GM21515 (cell line): ENCODE data around the gene GABRB1.

Experiments
- ATAC-seq: cut with Tn5 transposase; IDR thresholded peaks from one replicate; pipeline ENCODE4 v1.9.1; 2021; ENCODE audit not compliant: unreplicated experiment

Gene GABRB1

DNA sequence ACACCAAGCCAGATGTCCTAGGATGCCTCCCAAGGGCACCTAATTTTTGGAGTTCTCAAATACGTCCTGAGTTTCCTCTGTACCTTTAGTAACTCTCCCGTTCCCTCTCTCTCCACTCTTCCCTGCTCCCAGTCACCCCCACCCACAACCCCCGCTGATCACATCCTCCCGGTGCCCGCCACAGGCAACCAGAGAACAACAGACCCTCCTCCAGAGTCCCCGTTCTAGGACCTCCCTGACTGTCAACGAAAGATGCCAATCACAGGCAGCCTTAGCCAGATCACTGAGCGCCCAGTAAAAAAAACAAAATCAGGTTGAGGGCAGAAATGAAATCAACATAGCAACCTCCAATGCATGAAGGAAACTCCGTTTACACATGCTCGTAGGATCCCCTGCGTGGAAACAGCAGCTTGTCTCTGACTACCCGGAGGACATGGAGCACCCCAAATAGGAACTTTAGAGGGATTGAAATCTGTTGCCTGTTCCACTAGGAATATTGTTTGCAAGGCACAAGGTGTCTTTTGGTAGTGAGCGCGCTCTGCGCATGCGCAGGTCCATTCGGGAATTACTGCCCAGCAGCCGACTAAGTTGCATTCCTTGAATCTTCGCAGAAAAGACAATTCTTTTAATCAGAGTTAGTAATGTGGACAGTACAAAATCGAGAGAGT is at the start of gene GABRB1:
GABRB1 (plus strand) TSS at position 557 of the 668 bp plus-strand sequence.
- no peak for ATAC-seq

DNA sequence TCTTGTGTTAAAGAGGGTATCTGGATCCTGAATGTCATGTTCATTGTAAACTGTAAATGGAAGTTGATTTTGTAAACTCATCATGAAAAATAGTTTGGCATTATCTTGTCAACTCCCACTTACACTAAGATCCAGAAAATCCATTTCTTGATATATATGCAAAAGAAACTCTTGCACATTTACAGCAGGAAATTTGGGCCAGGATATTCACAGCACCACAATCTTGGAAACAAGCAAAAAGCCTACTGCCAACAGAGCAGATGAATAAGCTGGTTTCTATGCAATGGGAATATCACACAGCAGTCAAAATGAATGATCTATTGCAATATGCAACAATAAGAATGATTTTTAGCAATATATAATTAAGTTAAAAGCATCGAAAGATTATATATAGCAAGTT is 46.6 kb upstream of the GABRB1 start:
- ATAC-seq: no peak

DNA sequence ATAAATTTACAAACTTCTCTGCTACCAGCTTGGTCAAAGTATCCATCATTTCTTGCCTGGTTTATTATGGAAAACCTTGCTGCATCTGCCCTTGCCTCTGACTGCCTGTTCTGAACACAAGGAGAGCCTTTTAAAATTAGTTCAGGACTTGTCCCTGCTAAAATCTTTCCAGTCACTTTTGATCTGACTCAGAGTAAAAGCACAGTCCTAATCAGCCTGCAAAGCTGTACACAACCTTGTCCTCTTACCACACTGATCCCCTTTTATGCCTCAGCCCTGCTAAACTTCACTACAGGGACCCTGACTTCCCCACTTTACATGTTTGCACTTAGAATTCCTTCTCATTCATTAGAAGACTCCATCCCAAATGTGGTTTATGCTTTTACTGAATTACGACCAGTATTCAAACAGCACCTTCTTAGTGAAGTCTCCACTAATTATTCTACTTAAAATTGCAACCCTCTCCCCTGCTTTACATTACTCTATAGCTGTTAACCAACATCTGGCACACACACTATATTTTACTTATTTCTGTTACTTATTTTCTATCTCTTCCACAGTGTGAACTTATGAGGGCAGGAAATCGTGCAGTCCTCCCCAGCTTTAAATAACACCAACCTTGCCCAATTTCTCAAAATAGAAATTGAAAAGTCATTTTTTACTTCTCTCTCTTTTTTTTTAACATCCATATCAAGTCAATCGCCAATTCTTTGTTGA is 44.3 kb upstream of the GABRB1 start:
- ATAC-seq: no peak

DNA sequence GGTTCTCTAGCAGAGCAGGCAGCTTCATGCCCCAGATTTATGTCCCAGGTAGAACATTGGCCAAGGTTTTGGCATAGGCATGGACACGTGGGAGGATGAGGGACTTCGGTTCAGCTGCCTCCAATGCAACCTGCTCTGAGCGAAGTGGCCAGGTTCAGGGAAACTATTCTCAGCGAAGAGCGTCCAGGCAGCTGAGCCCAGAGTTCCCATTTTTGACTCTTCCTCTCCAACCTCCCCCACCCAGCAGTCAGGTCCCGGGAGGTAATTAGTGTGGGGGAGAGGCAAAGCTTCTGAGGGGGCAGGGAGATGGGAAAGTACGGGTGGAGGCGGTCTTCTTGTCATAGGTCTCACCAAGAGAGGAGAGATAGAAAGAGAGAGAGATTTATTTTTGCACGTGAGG is 39.0 kb upstream of the GABRB1 start:
- ATAC-seq: no peak

DNA sequence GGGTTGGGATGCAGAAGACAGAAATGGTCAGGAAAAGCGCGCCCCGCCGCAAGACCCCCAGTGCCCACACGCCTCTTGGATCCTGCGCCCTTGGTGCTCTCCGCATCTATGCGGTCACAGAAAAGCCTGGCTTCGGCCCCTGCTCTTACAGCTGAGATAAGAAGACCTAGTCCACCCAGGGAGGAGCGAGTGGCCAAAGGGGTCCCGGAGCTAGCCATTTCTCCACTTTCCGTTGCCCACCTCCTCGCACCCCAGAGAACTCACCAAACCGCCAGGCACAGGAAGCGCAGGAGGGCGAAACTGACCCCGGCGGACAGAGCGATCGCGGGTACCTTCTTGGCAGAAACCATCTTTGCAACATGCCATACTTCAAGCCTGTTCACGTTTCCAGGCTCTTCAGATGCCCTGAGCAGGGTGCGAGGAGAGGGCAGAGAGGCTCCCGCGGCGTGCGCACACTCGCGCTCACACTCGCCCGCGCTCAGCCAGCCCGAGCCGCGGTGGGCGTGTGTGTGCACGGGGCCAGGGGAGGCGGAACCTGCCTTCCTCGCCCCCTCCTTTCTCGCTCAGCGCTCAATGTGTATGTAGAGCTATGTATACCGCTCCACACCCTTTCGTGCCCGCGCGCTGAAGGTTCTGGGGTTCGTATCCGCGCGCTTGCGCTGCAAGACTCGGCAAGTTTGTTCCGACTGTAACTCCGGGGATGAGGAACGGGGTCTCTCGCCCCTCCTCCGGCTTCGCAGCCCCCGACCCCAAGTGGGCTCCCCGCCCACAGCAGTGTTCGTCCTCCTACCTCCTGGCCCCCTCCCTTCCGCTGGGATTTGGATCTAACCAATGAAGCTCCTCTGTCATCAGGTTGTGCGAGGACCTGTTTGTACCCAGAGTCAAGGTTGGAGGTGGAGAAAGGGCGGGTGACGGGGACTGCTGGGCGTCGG is 38.0 kb upstream of the GABRB1 start, which contains the start of gene GABRA4:
GABRA4 (minus strand) TSS at position 507 of the 932 bp plus-strand sequence; CDS start at position 350, 157 bp downstream.
- ATAC-seq: no peak

DNA sequence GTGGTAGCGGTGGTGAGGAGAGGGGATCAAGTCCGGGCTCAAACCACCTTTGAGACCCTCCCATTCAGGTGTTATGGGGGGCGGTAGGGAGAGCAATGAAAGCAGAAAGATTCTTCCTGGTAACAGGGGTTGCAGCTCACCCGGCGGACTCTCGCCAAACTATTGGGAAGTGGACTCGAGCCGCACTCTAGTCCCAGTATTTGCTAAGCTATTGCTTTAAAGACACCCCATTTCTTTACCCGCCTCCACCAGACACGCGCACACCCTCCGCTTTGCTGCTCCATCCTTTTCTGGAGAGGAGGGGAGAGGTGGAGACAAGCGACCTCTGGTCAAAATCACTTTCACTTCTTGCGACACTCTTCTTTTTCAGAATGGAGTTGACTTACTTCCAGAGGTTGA is 37.4 kb upstream of the GABRB1 start:
- no peak for ATAC-seq

DNA sequence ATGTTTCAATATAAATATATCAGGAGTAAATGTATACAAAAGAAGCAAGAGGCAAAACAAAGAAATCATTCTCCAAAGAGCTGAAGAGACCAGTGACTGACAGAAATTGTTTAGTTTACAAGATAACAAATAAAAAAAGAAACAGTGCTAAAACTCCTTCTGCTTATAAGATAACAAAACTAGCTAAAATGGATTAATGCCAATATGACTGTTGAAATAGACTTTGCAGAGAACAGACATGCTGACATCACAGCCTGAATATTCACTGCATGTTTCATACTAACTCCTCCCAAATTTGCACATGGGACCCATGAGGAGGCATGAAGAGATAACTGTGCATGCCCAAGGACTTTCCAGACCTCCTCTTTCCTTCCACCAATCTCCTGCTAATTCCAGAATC is 31.8 kb upstream of the GABRB1 start:
- ATAC-seq: no peak

DNA sequence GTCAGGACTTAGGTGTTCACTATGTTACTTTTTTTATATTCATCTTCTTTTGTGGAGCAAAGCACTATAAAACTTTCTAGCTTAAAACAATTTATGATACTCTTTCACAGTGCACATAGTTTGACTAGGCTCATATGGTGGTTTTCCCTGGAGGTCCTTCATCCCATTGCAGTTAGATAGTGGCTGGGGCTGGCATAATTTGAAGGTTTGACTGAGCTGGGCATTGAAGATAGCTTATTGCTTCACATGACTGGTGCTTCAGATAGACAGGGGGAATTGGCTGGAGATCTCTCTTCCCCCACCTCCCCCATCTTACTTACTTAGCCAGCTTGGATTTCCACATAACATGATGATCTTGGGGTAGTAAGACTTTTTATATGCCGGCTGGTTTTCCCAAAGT is 31.0 kb upstream of the GABRB1 start:
- ATAC-seq: no peak

DNA sequence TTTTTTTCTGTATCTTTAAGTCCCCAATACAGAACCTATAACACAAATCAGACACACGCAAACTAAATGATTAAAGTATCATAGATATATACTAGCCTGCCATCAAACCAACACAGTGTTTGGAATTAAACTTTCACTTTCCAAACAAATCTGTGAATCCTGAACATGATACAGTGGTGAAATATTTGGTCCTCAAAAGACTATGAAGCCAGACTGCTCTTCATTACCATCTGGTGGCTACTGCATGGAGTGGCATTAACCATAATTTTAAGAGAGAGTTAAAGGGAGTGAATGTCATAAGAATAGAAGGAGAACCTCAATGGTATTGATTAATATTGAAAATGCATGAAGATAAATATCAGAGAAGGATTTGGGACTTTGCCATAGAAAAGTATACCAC is 28.8 kb upstream of the GABRB1 start:
- no peak for ATAC-seq

DNA sequence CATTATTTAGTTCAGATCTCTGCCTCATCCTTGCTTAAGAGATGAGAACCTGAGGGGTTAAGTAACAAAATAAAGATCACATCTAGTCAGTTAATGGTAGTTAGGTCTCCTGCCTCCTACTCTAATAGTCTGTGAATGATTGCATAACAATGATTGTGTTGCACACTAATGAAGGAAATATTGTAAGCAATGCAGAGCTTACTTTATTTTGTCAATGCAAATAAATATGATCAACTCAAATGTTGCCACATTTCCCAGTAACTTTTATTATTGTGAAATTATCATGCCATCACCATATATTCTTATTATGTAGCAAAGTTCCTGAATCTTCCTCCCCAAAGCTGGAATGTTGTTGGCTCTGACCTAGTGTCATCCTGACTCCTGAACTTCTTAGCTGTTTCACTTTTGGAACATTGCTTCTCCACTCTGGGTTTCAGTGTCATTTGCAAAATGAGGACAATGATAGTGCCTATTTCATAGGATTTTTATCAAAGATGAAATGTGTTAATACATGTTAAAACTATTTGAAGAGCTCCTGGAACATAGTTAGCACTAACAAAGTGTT is 20.9 kb upstream of the GABRB1 start:
- no peak for ATAC-seq

DNA sequence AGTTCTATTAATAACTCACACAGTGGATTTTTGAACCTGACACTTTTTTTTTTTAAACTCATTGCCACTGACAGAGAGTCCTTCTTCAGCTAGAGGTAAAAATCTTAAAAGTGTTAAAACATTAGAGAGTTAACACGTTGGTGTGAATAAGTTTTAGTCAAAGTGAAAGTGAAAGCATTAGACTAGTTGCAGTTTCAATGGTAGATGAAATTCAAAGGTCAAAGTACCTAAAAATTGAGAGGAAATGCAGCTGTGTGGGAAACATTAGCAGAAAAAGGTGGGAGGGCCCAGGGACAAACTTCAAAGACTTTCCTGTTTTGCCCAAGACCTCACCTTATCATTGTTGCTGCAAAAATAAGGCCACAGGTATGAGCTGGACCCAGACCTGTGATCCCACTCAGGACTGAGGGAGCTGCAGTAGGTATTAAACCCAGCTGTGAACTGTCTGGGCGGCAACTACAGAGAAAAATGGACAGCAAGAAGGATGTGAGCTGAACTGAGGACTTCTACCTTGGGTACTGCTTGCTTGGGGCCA is 20.4 kb upstream of the GABRB1 start:
- ATAC-seq: peak; percentile 74

DNA sequence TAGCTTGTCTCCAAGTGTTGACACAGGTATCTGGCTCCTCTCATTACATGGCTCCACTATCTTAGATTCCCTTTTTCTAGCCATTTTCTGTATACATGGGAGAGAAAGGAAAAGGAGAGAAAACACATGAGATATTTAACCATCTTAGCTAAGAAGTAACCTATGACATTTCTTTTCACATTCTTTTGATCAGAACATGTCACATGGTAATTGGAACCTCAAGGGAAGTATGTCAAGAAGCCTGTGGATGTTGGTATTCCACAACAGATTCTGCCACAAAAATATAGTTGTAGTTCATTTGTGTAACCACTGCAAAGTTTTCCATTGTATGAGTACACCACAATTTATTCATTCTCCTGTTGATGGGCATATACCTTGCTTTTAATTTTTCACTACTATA is 18.7 kb upstream of the GABRB1 start:
- ATAC-seq: no peak

DNA sequence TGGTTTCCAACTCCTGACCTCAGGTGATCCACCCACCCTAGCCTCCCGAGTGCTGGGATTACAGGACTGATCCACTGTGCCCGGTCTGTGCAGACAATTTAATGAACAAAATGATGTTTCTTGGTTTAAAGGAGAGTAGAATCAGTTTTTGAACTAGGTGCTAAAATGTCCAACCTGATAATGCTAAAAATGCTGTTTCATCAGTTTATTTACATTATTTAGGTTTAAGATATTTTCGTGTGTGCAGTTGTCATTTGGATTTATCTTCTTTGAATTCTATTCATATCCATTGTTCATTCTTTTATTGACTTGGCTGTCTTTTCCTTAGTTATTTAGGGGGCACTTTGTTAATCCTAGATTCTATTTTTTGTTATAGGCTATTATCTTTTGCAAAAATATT is 18.0 kb upstream of the GABRB1 start:
- ATAC-seq: no peak

DNA sequence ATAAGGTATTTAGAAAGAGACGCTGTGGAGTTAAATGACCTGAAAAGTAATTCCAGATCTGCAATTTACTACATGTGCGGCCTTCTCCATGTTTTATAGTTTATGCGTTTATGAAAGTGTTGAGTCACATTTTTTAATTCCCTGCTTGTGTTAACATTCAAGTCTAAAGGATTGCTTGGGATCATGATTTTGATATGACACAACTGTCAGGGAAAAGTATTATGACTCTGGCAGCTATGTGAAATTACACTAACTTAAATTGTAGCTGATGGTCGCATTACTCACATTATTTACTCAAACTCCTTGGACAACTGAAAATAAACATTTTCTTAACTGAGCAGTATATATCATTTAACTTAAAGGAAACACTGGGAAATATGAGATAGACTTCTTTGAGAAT is 14.3 kb upstream of the GABRB1 start:
- no peak for ATAC-seq

DNA sequence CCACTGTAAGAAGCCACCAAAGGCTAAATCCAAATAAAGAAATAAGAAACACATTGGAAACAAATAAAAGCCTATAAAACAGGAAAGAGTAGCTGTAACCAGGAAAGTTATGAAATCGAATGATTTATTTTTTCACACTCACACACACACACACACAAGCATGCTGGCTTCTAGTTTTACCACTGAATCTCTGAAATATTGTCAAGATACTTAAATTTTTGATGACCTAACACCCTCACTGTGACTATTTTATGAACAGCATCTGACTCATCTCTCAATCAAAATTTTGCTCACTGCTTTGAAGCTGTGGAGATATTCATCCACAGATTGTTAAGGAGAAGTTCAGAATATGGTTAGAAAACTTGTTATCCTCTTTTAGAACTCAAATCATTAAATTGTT is 13.9 kb upstream of the GABRB1 start:
- ATAC-seq: no peak

DNA sequence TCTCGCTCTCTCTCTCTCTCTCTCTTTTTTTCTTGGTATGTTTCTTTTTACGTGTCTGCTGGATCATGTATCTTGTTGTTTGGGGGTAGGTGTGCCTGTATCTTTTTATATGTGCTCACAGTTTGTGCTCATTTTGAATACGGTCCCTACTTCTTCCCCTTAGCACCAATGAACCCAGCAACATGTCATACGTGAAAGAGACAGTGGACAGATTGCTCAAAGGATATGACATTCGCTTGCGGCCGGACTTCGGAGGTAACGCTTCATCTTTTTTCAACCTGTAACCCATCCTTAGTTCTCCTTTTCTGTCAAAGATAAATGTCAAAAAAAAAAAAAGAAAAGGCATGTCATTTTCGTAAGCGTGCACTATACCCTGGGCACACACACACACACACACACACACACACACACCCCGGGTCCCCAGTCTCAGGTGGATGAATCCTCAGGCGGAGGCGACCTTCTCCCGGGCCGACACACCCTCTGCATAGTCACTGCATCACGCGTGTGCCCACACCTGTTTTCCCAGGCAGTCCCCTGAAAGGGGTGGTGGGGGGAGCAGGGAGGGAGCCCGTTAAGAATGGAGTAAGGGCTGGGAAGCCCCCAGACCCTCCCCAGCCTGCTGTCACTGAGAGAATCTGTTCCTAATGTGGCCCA is 511 bp downstream of the GABRB1 start:
- no peak for ATAC-seq

DNA sequence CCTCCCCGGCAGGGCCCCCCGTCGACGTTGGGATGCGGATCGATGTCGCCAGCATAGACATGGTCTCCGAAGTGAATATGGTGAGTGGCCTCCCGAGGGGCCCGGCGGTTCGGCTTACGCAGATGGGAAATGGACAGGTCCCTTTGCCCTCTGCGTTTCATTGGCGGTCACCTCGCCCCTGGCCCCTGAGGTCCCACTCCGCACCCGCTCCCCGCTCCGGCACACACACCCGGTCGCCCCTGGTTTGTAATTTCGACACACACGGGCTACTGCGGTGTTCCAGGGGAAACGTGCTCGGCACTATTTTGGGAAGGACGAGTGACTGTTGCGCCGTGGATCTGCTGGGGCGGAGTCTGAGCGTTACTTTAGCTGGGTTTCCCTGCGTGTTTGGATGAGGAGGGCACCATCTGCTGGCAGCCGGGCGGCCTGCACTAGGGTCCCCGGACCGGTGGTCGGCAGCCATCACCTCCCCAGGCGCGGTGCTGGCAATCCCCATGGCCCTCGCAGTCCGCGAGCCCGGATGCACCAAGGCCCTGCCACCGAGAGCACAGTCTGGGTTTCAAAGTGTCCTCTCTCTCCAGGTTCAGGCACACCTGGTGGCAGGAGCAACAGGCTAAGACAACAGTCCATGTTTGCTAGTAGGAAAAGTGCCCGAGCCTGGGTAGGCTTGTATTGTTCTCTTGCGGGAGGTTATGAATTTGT is 1.2 kb downstream of the GABRB1 start:
- peak; percentile 87 for ATAC-seq

DNA sequence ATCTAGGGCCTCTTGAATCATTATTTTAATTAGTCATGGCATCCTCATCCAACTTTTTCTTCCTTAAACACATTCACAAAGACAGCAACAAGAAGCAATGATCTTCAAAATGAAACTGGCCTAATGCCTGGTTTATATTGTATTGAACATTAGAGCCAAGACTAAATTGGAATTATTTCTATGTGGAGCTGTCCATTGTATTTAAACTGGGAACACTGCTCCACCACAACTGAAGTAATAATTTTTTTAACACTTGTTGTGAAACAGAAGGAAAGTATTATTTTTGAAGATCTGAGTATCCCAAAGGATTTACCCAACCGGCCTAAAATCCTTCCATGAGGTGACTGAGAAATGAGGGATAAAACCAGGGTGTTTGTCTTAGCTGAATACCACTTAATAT is 6.9 kb downstream of the GABRB1 start:
- ATAC-seq: no peak

DNA sequence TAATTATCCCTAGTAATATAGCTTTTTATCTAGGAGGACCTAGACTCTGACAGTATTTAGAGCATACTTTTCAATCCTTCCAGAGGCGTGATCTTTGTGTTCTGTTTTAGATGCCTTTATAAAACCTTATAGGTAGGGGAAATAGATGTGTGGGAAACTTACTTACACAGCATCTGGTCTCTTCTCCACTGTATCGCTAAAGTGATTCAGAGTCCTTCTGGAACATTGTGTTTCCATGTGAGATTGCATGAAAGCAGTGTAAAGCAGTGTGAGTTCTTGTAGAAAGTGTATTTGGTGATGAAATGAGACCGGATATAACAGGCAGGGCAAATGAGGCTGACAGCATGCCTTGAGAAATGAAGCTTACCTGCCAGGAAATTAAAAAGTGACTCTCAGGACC is 9.5 kb downstream of the GABRB1 start:
- no peak for ATAC-seq

DNA sequence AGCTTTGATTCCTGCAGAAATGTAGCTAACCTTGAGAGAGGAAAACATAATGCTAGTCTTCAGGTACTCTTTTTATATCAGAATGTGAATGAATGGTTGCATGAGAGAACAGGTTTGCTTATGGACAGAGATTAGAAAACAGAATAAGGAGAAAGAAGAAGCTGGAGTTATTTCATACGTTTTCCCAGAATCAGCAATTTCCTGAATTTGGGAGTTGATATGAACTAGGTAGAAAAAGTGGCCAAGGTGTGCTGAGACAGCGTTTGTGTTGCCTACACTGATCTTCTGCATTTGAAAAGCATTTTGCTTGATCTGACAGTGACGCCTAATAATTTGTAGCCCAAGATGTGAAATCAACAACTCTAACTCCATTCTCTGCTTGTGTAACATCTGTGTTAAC is 12.5 kb downstream of the GABRB1 start:
- no peak for ATAC-seq
